Large intestine (tissue), 3 donors: ENCODE results near the gene KIF9. TPM values are rescaled to one million over a fixed set of nuclear protein-coding genes. Genes with fewer than 3 reads are reported as not detected.
"Not testable (repeated sequence)": the region's sequence is repeated elsewhere in the genome, so short reads cannot be mapped to it uniquely, and the experiment has no call there.

Experiments used
- DNase-seq, 2 donors: peaks; one replicate each; pipeline versions ENCODE4 v3.0.0 to v3.0.0-alpha.2; 2013
- H3K27ac ChIP-seq: one replicate; pipeline ENCODE4 v1.5.1; 2013; ENCODE audit warnings: low read length
- H3K27me3 ChIP-seq: 2 replicates; pipeline ENCODE4 v1.6.1; 2013; ENCODE audit warnings: low read length; ENCODE audit not compliant: control insufficient read depth, insufficient read depth
- H3K36me3 ChIP-seq: 2 replicates; pipeline ENCODE4 v1.6.1; 2013; ENCODE audit warnings: low read length; ENCODE audit not compliant: control insufficient read depth, insufficient read depth
- H3K4me1 ChIP-seq: one replicate; pipeline ENCODE4 v1.6.1; 2013; ENCODE audit warnings: low read length; ENCODE audit not compliant: control insufficient read depth, insufficient read depth
- H3K4me3 ChIP-seq: one replicate; pipeline ENCODE4 v1.5.1; 2013; ENCODE audit warnings: low read length
- H3K9me3 ChIP-seq: one replicate; pipeline ENCODE4 v1.6.1; 2013; ENCODE audit warnings: mild to moderate bottlenecking, low read depth, low read length, moderate library complexity; ENCODE audit not compliant: control insufficient read depth
- WGBS: methylation state at CpG from one replicate; pipeline ENCODE4 v1.1.5; 2013; ENCODE audit warnings: low lambda C conversion rate; ENCODE audit not compliant: insufficient coverage; 5-methylcytosine and 5-hydroxymethylcytosine counted together
- polyA plus RNA-seq: library from polyadenylated mRNA; unstranded; fragments of 120-200 nt; gene quantifications from one replicate; pipeline ENCODE4 v1.2.1, GENCODE V29; 2013

Gene KIF9
- polyA plus RNA-seq, 1 donor = 11.2 TPM

DNA sequence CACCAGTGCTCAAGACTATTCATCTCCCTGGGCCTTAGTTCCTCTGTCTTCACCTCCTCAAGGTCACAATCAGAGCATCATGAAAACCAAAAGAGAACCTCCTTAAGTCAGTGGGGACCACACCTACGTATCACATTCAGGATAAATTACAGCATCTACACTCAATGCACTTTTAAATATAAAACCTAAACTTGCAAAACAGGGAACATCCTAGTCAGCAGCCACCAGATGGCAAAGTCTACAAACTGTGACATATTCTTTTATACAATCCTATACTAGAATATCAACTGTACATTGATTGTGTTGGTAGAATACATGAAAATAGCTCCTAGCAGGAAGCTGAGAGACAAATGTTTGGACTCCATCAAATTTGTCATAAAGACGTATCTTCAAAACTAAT, 7.9 kb downstream of the KIF9 start:
- no peaks in the 10 kb centered on the region for H3K27me3 ChIP-seq
- no peaks in the 10 kb centered on the region for H3K36me3 ChIP-seq
- H3K9me3 ChIP-seq = no peaks in the 10 kb centered on the region
- no peaks in the 10 kb centered on the region for H3K4me1 ChIP-seq
- no peak overlapping the region for H3K27ac ChIP-seq
- H3K4me3 ChIP-seq = no peak overlapping the region
- DNase-seq = no peak
- WGBS = no CpG with 5 or more reads among the region's 2 CpGs

DNA sequence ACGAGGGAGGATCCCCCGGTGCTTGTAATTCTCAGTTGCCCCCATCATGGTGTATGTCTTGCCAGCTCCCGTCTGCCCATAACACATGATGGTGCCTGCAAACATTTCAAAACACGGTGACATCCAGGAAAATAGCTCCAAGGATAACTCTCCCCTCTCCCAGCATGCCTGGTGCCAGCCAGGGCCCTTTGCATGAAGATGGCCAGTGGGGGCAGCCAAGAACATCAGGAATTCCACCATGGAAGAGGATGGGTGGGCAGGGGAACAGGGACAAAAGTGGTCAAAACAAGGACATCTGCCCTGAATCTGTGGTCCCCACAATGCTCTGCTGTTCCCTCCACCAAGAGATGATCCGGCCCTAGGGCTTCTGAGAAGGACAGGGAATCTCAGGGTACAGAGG, 9.0 kb downstream of the KIF9 start:
- Histone ChIP-seq H3K36me3 (no peaks in the 10 kb centered on the region), H3K9me3 (no peaks in the 10 kb centered on the region), H3K27ac (no peak overlapping the region), H3K4me3 (no peak overlapping the region), H3K27me3 (no peaks in the 10 kb centered on the region), H3K4me1 (no peaks in the 10 kb centered on the region)
- WGBS = no CpG with 5 or more reads among the region's 5 CpGs
- DNase-seq = no peak

DNA sequence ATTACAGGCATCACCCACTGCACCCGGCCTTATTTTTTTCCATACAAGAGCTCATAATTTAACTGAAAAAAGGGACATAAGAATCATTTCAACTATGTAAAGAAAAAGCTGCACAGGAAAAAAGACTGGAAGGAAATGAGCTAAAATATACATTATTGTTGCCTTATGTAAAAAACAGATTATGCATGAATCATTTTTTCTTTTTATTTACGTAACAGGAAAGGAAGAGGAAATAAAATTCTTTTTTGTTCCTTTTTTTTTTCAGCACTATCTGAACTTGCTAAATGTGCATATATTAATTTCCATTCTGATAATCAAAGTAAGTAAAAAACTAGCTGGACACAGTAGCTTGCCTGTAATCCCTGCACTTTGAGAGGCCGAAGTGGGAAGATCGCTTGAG, 12.1 kb downstream of the KIF9 start:
- Histone ChIP-seq H3K4me3 (no peak overlapping the region), H3K9me3 (no peaks in the 10 kb centered on the region), H3K36me3 (no peaks in the 10 kb centered on the region), H3K4me1 (no peaks in the 10 kb centered on the region), H3K27ac (no peak overlapping the region), H3K27me3 (no peaks in the 10 kb centered on the region)
- 100% methylated on average over 4 of the region's 4 CpGs for WGBS
- no peak for DNase-seq

DNA sequence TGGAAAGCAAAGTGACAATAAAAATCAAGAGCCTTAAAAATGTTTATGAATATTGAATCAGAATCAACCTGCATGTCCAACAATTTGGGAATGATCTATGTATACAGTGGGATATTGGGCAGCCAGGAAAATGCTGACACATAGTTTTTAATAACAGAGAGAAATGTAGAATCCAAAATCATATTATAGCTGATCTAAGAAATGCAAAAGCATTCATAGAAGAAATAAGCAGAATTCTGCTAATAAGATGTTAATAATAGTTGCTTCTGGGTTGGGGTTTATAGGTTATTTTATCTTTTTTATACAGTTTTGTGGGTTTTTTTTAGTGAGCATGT, 15.1 kb downstream of the KIF9 start:
- DNase-seq = no peak
- Histone ChIP-seq H3K4me3 (no peak overlapping the region), H3K36me3 (no peaks in the 10 kb centered on the region), H3K27ac (no peak overlapping the region), H3K4me1 (no peaks in the 10 kb centered on the region), H3K9me3 (no peaks in the 10 kb centered on the region), H3K27me3 (no peaks in the 10 kb centered on the region)

DNA sequence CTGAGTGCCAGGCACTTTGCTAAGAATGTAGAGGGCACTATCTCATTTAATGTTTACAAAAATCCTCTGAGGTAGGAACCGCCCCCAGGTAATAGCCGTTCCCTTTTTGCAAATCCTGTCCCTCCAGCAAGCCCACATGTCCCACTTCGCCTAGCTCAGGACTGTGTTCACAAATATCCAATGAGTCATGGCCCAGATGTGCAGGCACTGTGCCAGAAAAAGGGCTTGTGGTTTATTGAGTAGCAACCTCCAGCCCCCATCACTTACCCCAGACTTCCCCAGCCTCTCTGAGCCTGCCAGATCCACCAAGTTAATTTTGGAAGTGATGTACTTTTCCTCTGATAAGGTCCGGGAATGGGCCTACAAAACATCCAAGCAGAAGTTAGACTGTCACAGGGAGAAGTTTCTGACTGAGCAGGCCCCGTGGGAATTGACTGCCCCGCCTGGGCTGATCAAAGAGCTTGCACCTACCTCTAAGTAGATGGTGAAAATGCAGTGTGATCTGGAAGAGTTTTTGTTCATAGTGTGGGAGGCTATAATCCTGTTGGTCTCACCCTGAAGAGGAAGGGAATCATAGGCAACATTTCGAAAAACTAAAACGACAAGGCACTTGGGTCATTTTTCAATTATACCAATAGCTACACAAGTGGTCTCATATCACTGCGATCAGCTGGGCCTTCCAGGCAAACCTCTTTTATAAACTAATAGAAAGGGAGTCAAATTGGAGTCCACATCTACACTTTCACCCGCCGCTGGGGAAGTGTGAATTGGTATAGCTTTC, 15.7 kb downstream of the KIF9 start:
- peak; percentile 19 to 35 for DNase-seq
- Histone ChIP-seq H3K36me3 (no peaks in the 10 kb centered on the region), H3K27ac (no peak overlapping the region), H3K9me3 (no peaks in the 10 kb centered on the region), H3K4me1 (no peaks in the 10 kb centered on the region), H3K27me3 (no peaks in the 10 kb centered on the region), H3K4me3 (no peak overlapping the region)
- 100% methylated on average over 4 of the region's 11 CpGs for WGBS

DNA sequence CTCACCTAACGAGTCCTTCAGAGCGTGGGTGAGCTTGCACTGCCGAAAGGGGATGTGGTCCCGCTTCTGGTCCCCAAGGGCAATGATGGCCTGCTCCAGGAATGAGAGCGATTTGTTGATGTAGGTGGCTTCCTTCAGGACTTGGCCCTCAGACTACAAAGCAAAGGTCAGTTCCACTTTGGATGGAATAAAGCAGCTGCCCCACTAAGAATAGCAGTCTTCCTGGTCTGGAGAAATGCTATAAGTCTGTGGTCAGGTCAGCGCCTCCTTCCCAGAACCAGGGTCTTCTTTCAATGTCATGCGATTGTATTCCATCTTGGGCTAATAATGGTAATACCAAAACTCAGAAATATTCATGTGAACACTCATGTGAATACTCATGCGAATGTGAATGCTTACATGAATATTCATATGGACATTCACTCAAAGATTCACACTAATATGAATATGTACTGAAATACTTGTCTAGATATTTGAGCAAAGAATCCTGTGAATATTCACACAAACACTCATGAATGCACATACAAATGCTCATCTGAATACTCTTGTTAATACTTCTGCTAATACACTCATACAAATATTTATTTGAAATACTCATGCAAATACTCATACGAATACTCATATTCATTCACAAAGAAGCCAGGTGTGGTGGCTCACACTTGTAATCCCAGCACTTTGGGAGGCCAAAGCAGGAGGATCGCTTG, 16.7 kb downstream of the KIF9 start:
- 100% methylated on average over 2 of the region's 10 CpGs for WGBS
- no peaks in the 10 kb centered on the region for H3K27me3 ChIP-seq
- H3K36me3 ChIP-seq = no peaks in the 10 kb centered on the region
- DNase-seq = no peak
- H3K4me1 ChIP-seq = no peaks in the 10 kb centered on the region
- H3K27ac ChIP-seq = no peak overlapping the region
- no peak overlapping the region for H3K4me3 ChIP-seq
- no peaks in the 10 kb centered on the region for H3K9me3 ChIP-seq

DNA sequence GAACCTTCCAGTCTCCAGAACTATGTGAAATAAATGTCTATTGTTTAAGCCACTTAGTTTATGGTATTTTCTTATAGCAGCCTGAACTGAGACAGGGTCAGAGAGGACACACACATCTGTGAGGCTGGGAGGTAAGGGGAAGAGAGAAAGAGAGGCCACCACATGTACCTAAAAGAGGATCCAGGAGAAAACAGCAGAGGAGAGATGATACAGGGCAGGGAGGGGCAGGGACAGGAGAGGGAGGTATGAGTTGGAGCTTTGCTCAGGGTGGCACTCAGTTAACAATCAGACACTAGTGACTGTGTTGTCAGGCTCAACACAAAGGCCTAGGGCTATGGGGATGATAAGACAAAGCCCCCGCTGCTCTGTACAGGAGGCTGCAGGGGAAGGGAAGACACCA, 17.6 kb downstream of the KIF9 start:
- Histone ChIP-seq H3K27me3 (no peaks in the 10 kb centered on the region), H3K27ac (no peak overlapping the region), H3K4me3 (no peak overlapping the region), H3K36me3 (no peaks in the 10 kb centered on the region), H3K4me1 (no peaks in the 10 kb centered on the region), H3K9me3 (no peaks in the 10 kb centered on the region)
- no CpG with 5 or more reads among the region's 1 CpG for WGBS
- no peak for DNase-seq

DNA sequence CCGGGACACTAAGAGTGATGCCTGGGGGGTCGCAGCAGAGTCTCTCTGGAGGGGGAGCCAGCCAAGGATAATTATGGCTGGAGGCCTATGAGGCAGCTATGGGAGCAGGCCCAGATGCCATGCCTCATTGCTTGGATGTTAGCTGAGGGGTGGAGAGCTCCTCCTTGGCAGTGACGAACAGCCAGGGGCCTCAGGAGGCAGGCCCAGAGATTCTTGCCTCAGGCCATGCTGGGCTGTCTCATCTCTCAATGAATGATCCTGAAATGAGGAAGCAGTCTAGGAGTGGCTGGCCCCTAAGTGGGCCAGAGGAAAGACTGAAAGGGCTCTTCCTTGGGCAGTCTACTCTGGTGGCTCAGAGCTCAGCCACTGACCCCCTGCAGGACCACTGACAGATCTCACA, 21.3 kb downstream of the KIF9 start:
- no peak for DNase-seq
- Histone ChIP-seq H3K36me3 (no peaks in the 10 kb centered on the region), H3K9me3 (no peaks in the 10 kb centered on the region), H3K4me3 (no peak overlapping the region), H3K27me3 (no peaks in the 10 kb centered on the region), H3K4me1 (peaks cover 4% of the 10 kb centered on the region), H3K27ac (no peak overlapping the region)
- WGBS = no CpG with 5 or more reads among the region's 3 CpGs

DNA sequence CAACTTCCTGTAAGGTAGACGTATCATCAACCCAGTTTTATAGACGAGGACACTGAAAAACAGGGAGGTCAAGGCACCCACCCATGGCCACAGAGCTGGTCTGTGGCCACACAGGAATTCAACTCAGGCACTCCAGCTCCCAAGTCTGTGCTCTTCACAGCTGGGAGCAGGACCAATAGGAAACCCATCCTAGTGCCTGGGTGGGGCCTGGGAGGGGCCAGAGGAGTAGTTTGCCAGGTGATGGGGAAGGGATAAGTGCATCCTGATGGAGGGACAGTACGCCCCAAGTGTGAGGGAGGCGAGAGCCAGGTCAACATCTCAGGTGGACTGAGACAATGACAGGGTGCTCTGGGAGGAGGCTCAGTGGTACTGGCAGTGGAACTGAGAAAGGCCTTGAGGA, 22.0 kb downstream of the KIF9 start:
- Histone ChIP-seq H3K9me3 (no peaks in the 10 kb centered on the region), H3K4me3 (no peak overlapping the region), H3K36me3 (no peaks in the 10 kb centered on the region), H3K4me1 (peaks cover 4% of the 10 kb centered on the region), H3K27me3 (no peaks in the 10 kb centered on the region), H3K27ac (no peak overlapping the region)
- DNase-seq = no peak
- WGBS = 100% methylated on average over 1 of the region's 4 CpGs

DNA sequence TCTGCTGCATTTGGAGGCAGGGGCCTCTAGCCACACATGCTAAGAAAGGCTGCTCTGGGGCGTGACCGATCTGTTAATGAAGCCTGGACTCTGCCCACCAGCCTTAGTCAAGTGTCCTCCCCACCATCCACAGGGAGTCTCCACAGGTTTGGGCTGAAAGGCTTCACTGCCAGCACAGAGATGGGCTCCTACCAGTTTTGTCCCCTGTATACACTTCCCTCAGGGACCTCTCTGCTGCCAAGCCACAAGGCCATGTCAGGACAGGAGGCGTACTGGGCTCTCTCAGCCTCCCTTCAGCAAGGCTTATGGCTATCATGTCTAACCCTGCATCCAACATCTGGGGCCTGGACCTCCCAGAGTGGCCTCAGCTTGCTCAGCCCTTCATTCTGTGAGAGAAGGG, 23.5 kb downstream of the KIF9 start:
- H3K36me3 ChIP-seq = no peaks in the 10 kb centered on the region
- peaks cover 4% of the 10 kb centered on the region for H3K4me1 ChIP-seq
- DNase-seq = peak in 1 of 2 donors; percentile 16
- no peak overlapping the region for H3K4me3 ChIP-seq
- H3K9me3 ChIP-seq = no peaks in the 10 kb centered on the region
- no peaks in the 10 kb centered on the region for H3K27me3 ChIP-seq
- no CpG with 5 or more reads among the region's 3 CpGs for WGBS
- H3K27ac ChIP-seq = no peak overlapping the region

DNA sequence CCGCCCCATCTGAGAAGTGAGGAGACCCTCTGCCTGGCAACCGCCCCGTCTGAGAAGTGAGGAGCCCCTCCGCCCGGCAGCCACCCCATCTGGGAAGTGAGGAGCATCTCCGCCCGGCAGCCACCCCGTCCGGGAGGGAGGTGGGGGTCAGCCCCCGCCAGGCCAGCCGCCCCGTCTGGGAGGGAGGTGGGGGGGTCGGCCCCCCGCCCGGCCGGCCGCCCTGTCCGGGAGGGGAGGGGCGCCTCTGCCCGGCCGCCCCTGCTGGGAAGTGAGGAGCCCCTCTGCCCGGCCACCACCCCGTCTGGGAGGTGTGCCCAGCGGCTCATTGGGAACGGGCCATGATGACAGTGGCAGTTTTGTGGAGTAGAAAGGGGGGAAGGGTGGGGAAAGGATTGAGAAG, 26.3 kb downstream of the KIF9 start:
- not testable (repeated sequence) for H3K9me3 ChIP-seq, H3K4me1 ChIP-seq, H3K36me3 ChIP-seq, H3K27me3 ChIP-seq, H3K27ac ChIP-seq, DNase-seq, H3K4me3 ChIP-seq
- WGBS = no CpG with 5 or more reads among the region's 25 CpGs
